Stimulated activated CD4-positive, alpha-beta T cell treated with anti-CD3 and anti-CD28 coated beads, Interleukin-2, amount 100 ng/mL, for 48 hours (primary cell): Measurements from ENCODE around the gene TSPAN18.
A peak's percentile ranks its signal among the peaks of the same experiment; 100 is the strongest.

ENCODE experiments used
- DNase-seq, 2 donors: peaks; one replicate each; pipeline ENCODE4 v3.0.0-alpha.2; 2020

The TSPAN18 gene

GRCh38 chr11:44903518-44903917 is 176.8 kb downstream of the TSPAN18 start:
- DNase-seq: no peak

- DNase-seq: no peak
Observed at GRCh38 chr11:44904261-44905020, 177.7 kb downstream of the TSPAN18 start.

GRCh38 chr11:44905131-44905866 is 178.5 kb downstream of the TSPAN18 start:
- DNase-seq: no peak

GRCh38 chr11:44906649-44907048 is 179.9 kb downstream of the TSPAN18 start:
- DNase-seq: no peak

GRCh38 chr11:44909557-44909956 is 182.8 kb downstream of the TSPAN18 start:
- DNase-seq: no peak

GRCh38 chr11:44910591-44910990 is 183.8 kb downstream of the TSPAN18 start:
- no peak for DNase-seq

- peak; percentile 93 for DNase-seq
Observed at GRCh38 chr11:44911029-44911814, 184.5 kb downstream of the TSPAN18 start.

GRCh38 chr11:44912270-44912987 is 185.7 kb downstream of the TSPAN18 start:
- no peak for DNase-seq

- no peak for DNase-seq
Observed at GRCh38 chr11:44913502-44913901, 186.7 kb downstream of the TSPAN18 start.

- DNase-seq: no peak
Observed at GRCh38 chr11:44914105-44914504, 187.3 kb downstream of the TSPAN18 start.

GRCh38 chr11:44915004-44915403 is 188.2 kb downstream of the TSPAN18 start:
- DNase-seq: no peak

GRCh38 chr11:44915621-44916020 is 188.9 kb downstream of the TSPAN18 start:
- no peak for DNase-seq

- DNase-seq: no peak
Observed at GRCh38 chr11:44916331-44916730, 189.6 kb downstream of the TSPAN18 start.

- no peak for DNase-seq
Observed at GRCh38 chr11:44916801-44917385, 190.1 kb downstream of the TSPAN18 start.

GRCh38 chr11:44917741-44918140 is 191.0 kb downstream of the TSPAN18 start:
- DNase-seq: no peak

GRCh38 chr11:44920451-44920850 is 193.7 kb downstream of the TSPAN18 start:
- no peak for DNase-seq

- DNase-seq: no peak
Observed at GRCh38 chr11:44923115-44923514, 196.4 kb downstream of the TSPAN18 start.

- DNase-seq: no peak
Observed at GRCh38 chr11:44923806-44924205, 197.0 kb downstream of the TSPAN18 start.

GRCh38 chr11:44926036-44926435 is 199.3 kb downstream of the TSPAN18 start:
- DNase-seq: no peak

- DNase-seq: peak; percentile 63 to 64
Observed at GRCh38 chr11:44927174-44927661, 200.5 kb downstream of the TSPAN18 start.

GRCh38 chr11:44928144-44928543 is 201.4 kb downstream of the TSPAN18 start:
- no peak for DNase-seq

- no peak for DNase-seq
Observed at GRCh38 chr11:44928816-44929215, 202.1 kb downstream of the TSPAN18 start.
